NOMO-1 treated with DMSO at 0.1 percent for 48 hours (cell line): ENCODE measurements around the gene NEK10.
"Not testable (repeated sequence)": the region's sequence is repeated elsewhere in the genome, so short reads cannot be mapped to it uniquely, and the experiment has no call there.

ENCODE experiments used
- DNase-seq: peaks from one replicate; lab custom pipeline; 2025; ENCODE audit not compliant: unreplicated experiment; lab: John Stamatoyannopoulos, UW

The NEK10 gene

DNA sequence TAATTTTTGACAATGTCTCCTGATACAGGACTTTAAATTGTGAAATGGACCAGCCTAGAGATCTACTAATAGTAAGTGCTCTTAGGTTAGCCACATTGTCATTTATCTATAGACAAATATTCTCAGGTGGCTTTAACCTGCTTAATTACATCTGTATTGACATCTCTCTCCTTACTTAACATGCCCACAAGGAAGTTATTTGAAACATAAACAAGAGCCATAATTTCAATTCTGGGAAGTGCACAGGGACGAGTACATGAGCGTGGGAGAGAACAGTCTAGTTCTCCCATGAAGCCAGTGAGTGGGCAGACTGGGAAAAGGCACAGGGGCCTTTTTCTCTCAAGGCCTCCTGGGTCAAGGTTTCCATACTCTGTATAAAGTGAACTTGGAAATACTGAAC, 54.2 kb downstream of the NEK10 start:
- no peak for DNase-seq

DNA sequence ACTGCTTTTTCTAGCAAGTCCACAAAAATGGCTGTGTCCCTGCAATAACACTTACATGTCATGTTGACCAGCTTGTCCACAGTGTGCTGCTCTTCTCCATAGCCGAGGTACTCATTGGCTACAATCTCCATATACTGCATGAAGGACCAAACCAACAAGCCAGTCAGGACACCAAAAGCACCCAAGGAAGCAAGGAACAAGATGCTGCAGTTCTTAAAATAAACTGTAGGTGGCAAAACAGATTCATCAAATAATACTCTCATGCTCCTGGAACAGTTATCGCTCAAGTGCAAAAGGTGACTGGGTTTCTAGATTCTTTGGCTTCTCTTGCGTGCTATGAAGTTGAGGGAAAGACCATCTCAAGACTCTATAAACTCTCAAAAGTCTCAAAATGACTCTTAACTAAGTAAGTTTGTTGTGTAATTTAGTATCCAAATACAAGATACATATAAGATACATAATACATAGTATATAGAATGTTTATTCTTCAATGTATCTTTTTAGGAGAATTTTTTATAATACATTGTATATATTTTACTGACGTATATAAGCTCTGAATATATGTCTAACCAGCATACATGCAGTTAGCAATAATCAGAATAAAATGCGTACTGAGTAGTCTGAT, 57.0 kb downstream of the NEK10 start:
- peak; percentile 58 for DNase-seq

DNA sequence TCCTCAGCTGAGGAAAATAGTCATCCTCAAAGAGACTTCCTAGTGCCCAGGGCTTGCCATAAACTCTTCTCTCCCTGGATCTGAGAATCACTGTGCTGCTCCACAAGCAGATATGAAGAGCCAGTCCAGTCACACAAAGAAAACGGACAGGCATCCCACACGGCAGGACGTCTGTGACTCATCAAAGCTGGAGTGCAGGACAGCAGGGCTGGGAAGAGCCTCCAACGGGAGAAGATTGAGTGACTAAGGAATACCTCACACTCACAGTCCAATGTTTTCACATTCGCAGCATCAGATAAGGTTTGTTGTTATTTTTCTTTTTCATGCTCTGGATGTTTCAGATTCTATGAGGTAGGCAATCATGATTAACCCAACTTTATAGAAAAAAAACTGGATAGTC, 57.8 kb downstream of the NEK10 start:
- DNase-seq, result no peak

DNA sequence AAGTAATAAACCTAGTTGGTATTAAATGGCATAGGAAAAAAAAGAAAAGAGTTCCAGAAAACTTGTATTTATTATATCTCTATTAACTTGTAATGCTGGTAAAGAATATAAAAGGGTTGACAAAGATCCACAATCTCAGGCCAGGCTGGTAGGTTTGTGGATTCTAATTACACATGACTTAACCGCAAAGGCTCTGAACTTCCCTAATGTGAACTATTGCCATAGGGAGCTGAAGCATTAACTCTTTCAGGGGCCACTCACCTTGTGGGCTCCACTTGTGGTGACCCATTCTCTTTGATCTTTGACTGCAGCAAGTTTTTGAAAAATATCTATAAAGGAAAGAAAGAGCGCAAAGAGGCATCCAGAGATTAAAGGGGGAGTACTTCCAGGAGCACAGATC, 58.5 kb downstream of the NEK10 start:
- DNase-seq, result peak; percentile 61

DNA sequence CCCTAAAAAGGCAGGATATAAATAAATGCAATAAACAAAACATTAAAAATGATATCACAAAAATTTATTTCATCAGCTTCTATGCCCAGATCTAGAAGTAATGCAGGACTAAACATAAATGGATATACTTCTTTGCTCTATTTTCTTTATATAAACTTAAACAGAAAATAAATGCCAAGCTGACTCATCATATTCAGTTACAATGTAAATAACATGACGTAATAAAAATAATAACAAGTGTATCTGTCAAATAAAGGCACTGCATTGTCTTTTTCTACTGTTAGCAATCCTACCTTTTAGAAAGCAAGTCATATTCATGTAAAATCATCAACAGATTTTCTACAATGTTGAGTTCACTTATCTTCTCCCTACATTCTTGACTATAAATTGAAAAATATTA, 61.6 kb downstream of the NEK10 start:
- no peak for DNase-seq

DNA sequence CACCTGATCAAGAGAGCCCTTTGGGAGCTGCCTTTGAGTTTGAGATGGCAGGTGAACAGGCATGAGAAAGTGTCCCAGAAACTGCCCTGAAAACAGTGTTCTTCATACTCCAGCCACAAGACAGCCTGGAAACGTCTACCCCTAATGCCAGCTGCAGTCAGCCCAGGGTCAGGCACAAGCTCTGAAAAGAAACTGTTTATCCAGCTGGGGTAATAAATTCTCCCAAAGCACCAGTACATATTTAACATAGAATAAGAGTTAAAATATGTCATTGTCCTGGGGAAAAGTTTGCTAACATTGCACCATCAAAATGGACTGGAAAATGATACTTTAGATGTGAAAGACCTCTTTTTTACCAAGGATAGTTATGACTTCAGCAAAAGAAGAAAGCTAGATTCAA, 66.3 kb downstream of the NEK10 start:
- no peak for DNase-seq

DNA sequence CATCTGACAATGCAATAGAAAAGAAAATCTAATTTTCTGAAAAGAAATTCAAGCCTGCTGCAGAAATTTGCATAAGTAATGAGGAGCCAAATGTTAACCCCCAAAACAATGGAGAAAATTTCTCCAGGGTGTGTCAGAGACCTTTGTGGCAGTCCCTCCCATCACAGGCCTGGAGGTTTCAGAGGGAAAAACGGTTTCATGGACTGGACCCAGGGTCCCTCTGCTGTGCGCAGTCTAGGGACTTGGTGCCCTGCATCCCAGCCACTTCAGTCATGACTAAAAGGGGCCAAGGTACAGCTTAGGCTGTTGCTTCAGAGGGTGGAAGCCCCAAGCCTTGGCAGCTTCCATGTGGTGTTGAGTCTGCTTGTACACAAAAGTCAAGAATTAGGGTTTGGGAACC, 70.2 kb downstream of the NEK10 start:
- not testable (repeated sequence) for DNase-seq

DNA sequence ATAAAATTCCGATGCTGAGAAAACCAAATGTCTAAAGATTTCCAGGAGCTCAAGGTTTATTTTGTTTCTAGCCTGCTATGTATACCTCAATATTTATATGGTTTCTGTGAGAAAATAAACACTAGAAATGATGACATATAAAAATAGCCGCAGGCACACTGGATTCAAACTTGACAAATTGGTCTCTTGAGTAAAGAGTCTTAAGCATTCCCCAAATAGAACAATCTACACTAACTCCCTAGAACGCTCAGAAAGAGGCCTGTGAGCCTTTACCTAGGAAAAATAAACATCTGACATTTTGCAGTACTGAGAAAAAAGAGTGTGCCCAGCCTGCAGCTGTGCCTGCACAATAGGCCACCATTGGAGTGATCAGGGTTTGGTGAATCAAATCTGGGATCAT, 75.2 kb downstream of the NEK10 start:
- no peak for DNase-seq

DNA sequence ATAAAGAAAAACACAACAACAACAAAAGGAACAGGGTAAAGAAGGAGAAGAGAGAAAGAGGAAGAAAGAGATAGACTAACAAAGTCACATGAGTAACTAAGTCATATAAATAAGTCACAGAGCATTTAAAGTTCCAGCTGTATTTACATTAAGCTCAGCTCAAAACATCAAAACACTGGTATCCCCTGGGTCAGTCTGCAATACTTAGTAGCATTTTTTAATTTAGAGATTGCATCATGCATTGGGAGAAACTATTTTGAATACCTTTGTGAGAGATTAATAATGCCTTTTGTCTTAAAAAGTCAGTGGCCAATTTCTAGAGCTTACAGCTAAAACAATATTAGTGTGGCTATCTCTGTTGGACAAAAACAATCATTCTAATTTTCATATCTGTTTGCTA, 78.4 kb downstream of the NEK10 start:
- DNase-seq, result peak; percentile 6

DNA sequence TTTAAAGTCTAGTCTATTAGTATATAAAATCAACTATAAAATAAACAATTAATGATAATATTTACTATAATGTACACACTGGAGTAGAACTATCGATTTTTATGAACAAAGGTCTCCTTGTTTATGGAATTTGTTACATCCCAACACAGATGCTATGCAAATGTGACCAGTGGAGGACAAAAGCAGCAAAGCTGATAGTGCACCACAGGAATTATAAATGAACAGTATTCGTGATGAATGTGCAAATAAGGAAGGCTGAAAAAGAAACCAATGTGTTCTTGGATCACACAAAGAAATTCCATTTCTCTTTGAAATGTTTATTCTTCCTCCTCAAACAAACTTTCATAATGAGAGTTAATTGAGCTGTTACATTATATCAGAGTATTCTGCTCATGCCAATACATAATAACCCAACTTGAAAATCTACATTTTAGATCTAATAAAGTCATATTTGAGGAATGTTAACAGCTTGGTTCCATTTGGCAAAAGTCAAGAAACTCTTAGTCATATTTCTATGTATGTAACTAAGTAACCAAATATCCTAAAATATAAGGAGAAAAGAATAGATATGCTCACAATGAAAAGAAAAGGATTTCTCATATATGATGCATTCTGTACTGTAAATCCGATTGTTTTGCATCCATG, 79.3 kb downstream of the NEK10 start:
- DNase-seq, result no peak

DNA sequence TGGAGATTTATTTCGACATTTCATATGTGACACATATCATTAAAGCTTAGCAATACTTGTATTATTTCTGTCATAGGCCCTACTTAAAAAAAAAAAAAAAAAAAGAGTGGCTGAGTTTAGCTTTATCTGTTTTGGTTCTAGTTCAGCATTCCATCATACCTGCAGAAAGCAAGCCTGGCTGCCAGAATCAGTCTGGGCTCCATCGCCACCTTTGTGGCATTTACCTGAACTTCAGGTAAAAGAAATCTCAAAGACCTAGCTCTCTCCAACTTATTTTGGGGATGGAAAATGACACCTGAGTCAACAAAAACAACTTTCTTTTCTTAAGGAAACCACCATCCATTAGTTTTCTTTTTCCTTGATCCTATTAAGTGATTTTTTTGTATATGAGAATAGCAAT, 82.1 kb downstream of the NEK10 start:
- DNase-seq, result no peak

DNA sequence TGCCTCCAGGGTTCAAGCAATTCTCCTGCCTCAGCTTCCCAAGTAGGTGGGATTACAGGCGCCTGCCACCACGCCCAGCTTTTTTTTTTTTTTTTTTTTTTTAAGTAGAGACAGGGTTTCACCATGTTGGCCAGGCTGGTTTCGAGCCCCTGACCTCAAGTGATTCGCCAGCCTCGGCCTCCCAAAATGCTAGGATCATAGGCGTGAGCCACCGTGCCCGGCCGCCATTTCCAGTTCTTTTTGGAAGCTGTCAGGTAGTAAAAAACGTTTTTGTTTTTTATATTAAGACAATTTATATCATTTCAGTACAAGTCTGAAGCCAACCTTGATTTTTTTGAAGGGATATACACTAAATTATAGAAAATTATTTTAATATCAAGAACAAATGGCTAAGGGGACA, 82.7 kb downstream of the NEK10 start:
- not testable (repeated sequence) for DNase-seq

DNA sequence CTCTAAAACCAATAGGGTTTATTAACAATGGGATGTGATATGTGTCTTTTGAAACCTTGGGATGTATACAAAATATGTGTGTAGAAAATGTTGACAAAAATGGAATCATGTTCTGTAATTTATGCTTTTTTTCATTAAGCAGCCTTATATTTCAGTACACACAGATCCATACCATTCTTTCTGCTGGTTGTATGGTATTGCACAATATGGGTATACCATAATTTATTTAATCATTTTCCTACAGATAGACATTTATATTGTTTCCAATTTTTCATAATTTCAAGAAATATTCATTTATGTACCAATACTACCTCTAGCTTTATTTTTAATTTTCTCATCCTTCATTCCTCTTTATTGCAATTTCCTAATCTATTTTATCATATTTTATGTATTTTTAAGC, 83.5 kb downstream of the NEK10 start:
- no peak for DNase-seq

DNA sequence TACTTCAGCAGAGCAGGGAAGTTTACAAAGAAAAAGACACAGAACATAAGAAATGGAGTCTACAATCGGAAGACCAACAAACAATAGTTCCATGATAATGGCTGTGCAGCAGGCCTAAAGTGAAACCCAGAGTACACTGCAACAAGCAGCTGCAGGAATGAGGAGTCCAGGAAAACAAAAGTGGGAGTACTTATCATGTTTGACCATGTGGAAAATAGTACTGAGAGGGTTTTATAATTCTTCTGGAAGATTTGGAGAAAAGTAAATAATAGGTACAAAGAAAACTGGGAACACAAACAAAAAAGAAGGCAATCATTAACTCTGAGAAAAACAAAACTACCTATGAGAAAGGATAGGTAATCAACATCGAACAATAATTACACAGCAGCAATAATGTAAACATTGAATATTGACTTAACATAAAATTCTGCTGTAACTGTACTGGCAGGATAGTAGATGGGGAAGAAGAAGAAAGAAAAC, 87.5 kb downstream of the NEK10 start:
- no peak for DNase-seq

DNA sequence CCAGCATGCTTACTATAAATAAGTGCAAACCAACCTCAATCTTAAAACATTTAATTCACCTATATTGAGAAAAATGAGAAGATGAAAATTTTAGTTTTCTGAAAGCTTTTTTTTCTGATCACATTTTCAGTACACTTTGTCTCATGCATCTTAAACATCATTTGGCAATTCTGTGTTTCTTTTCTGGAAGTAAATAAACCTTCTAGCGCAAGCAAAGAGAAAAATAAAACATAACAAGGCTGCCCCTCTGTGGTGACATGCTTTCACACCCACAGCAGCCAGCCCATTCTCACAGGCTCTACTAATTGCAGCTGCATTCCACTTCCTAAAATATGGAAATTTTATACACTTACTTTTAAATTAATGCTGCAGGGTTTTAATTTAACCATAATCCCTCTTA, 90.1 kb downstream of the NEK10 start:
- no peak for DNase-seq

DNA sequence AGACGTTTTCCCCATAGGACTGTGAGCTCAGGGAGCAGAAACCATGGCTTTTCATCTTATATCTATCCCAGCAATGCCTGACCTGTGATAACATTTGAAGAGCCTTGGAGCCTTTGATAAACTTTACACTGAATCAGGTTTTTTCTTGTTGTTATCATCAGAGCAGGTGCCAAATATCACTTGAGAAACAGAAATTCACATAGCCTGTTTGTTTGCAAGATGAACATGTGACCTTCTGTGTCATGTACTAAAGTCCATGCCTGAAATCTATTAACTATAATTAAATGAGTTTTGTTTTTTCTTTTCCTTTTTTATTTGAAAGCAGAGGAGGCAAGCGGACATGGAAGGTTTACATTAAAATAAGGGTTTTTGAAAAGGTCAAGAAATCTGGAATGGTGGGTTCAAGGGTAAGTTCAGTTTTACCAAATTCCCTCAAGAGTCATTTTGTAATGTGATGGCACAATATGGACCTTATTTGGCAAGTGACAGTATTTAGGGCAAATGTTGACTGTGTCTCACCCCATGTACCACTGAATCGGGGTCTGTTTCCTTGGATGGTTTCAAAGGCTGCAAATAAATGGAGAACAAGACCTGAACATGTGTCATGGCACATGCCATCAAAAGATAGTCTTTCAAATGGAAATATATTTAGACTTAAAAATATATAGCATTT, 90.7 kb downstream of the NEK10 start:
- no peak for DNase-seq

DNA sequence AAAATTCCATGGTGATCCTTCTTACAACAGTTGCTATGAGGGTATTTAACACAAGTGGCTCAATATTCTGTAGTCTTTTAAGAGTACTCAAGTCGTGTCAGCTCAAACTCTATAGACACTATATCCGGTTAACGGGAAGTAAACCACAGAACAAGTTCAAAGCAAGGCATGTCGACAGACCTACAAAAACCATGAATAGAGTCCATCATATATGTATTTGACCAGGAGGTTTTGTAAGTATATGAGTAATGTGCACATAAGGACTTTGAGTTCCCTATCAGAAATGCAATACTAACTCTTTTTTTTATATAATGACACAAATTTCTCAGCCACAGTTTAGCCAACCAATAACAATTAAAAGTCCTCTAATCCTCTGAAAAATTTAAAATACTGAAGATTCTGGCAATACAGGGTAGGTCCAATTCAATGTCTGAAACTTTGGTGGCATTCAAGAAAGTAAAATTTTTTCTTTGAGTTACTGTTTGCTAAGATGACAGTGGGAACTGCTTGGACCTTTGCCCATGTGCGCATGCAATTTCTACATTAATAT, 93.7 kb downstream of the NEK10 start:
- DNase-seq, result no peak

DNA sequence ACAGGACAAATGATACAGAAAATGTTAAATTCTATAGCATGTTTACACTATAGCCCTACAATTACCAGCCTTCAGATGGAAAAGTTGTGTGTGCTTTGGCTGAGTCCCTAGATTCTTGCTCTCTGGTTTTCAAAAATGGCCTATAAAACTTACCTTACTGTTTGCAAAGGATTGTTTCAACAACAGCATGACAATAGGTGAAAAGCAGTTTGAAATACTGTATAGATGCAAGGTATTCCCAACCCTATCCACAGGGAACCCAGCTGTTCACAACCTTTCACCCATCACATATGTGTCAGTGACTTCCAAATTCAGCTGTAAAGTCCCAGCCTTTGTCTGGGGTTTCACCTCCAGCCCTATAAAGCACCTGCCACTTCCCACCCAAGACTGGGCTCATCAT, 97.3 kb downstream of the NEK10 start:
- no peak for DNase-seq

DNA sequence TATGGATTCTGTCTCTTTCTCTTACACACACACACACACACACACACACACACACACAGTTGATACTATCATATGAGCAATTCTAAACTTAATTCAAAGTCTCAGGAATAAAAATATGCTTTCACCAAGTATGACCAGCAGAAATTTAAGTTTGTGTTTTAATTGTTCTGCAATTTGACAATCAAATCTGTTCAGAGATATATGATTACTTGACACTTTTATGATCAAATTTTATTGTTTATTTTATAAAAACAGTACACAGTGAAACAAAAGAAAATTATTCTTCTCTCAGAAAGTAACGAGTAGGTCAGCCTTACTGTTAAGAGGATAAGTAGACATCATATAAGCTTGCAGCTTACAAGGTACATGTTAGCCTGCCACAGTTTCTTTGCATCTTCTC, 114.3 kb downstream of the NEK10 start:
- no peak for DNase-seq

DNA sequence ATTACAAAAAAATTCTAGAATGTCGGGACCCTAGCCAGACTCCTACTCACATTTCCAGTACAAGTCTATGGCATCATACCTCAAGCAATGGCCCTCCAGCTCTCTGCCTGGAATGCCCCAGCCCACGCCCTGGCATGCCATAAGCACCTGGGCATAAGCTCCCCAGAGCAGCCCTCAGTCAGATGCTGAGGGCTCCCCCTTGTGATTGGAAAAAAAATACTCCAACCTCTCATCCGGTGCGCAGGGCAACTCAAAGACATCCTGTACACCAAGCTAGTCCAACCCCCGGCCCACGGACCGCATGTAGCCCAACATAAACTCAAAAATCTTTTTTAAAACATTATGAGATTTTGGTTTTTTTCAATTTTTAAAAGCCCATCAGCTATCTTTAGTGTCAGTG, 115.4 kb downstream of the NEK10 start:
- DNase-seq, result peak; percentile 45

DNA sequence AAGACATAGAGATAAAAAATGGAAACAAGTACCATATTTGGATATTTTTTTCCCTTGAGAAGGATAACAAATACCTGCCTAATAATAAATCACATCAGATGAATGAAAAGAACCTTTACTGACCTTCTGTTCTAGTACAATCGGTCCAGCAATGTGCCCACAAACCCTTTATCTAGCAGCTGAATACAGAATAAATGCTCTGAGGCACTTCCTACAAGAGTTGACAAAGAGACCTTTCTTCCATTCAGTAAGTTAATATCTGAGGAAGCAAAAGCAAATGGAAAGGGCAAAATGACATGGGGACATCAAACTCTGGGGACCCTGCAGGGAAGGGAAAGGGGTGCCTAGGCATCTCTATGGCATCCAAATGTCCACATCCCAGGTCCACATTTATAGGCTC, 115.8 kb downstream of the NEK10 start:
- DNase-seq, result no peak

DNA sequence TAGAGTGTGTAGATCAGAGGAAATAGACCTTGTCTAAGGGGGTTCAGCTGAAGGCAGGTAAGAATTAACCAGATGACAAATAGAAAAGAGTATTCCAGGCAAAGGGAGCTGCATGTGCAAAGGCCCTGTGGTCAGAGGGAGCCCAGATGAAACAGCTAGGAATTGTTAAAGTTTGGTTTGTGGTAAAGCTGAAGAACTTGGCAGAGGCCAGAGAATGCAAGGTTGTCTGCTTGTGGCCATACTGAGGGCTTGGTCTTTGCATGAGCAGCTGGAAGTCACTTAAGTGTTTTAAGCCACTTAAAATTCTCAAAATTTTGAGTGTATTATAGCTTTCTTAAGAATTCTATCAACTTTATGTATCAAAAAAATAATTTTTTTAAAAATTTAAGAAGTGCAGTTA, 116.5 kb downstream of the NEK10 start:
- DNase-seq, result no peak
